Mononuclear cell (primary cell): ENCODE data around the gene RAB6A. TPM values are rescaled to one million over a fixed set of nuclear protein-coding genes. Genes with fewer than 3 reads are reported as not detected.
"Not testable (repeated sequence)": the region's sequence is repeated elsewhere in the genome, so short reads cannot be mapped to it uniquely, and the experiment has no call there.

Experiments used
- H3K27me3 ChIP-seq: 2 replicates; pipeline ENCODE4 v1.6.0; 2011; ENCODE audit warnings: low read length, control low read depth; ENCODE audit not compliant: insufficient read depth
- H3K4me1 ChIP-seq: 2 replicates; pipeline ENCODE4 v1.5.1; 2011; ENCODE audit warnings: mild to moderate bottlenecking, low read length, control low read depth; ENCODE audit not compliant: insufficient read depth
- H3K4me3 ChIP-seq: 2 replicates; pipeline ENCODE4 v1.5.1; 2011; ENCODE audit warnings: mild to moderate bottlenecking, low read length, moderate library complexity
- H3K9me3 ChIP-seq: 2 replicates; pipeline ENCODE4 v1.5.1; 2011; ENCODE audit warnings: low read depth, mild to moderate bottlenecking, control low read depth, low read length
- total RNA-seq: library from RNA; depleted of rRNA; stranded (reverse); fragments of >200 nt; gene quantifications from one replicate; pipeline ENCODE4 v1.2.3, GENCODE V29; 2012

Gene RAB6A
- total RNA-seq, 1 donor = 85.2 TPM

DNA sequence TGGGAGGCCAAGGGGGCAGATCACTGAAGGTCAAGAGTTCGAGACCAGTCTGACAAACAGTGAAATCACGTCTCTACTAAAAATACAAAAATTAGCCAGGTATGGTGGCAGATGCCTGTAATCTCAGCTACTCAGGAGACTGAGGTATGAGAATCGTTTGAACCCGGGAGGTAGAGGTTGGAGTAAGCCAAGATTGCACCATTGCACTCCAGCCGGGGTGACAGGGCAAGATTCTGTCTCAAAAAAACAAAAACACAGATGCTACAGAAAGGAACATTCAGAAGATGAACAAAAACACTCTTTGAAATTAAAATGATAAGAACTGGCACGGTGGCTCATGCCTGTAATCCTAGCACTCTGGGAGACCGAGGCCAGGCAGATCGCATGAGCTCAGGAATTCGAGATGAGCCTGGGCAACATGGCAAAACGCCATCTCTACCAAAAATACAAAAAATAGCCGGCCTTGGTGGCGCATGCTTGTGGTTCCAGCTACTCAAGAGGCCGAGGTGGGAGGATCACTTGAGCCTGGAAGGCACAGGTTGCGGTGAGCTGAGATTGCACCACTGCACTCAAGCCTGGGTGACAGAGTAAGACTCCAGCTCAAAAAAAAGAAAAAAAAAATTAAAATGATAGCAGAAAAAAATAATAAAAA lies 8.5 kb downstream of the RAB6A start:
- H3K4me3 ChIP-seq = no peak overlapping the region
- peaks cover 29% of the 10 kb centered on the region for H3K4me1 ChIP-seq
- H3K9me3 ChIP-seq = no peaks in the 10 kb centered on the region
- no peaks in the 10 kb centered on the region for H3K27me3 ChIP-seq

DNA sequence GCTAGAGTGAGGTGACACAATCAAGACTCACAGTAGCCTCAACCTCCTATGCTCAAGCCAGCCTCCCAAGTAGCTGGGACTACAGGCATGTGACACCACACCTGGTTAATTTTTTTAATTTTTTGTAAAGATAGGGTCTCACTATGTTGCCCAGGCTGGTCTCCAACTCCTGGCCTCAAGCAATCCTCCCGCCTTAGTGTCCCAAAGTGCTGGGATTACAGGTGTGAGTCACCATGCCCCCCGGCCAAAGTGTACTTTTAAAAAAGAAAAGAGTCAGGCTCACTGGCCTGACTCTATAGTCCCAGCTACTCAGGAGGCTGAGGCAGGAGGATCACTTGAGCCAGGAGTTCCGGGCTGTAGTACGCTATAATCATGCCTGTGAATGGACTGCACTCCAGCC lies 10.0 kb downstream of the RAB6A start:
- not testable (repeated sequence) for H3K9me3 ChIP-seq, H3K27me3 ChIP-seq, H3K4me3 ChIP-seq
- peaks cover 29% of the 10 kb centered on the region for H3K4me1 ChIP-seq

DNA sequence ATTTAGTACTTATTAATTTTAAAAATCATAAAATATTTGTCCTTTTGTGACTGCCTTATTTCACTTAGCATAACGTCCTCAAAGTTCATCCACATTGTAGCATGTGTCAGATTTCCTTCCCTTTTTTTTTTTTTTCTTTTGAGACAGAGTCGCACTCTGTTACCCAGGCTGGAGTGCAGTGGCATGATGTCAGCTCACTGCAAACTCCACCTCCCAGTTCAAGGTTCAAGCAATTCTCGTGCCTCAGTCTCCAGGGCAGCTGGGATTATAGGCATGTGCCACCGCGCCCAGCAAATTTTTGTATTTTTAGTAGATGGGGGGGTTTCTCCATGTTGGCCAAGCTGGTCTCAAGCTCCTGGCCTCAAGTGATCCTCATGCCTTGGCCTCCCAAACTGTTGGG lies 10.6 kb downstream of the RAB6A start:
- H3K4me1 ChIP-seq = peaks cover 29% of the 10 kb centered on the region
- no peaks in the 10 kb centered on the region for H3K27me3 ChIP-seq
- no peak overlapping the region for H3K4me3 ChIP-seq
- no peaks in the 10 kb centered on the region for H3K9me3 ChIP-seq

DNA sequence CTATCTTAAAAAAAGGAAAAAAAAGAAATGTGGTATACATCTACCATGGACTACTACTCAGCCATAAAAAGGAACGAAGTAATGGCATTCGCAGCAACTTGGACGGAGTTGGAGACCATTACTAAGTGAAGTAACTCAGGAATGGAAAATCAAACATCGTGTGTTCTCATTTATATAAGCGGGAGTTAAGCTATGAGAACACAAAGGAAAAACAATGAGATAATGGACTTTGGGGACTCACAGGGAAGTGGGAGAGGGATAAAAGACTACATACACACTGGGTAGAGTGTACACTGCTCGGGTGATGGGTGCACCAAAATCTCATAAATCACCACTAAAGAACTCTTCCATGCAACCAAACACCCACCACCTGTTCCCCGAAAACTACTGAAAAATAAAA lies 11.8 kb downstream of the RAB6A start:
- H3K9me3 ChIP-seq = no peaks in the 10 kb centered on the region
- no peak overlapping the region for H3K4me3 ChIP-seq
- H3K27me3 ChIP-seq = no peaks in the 10 kb centered on the region
- peaks cover 29% of the 10 kb centered on the region for H3K4me1 ChIP-seq

DNA sequence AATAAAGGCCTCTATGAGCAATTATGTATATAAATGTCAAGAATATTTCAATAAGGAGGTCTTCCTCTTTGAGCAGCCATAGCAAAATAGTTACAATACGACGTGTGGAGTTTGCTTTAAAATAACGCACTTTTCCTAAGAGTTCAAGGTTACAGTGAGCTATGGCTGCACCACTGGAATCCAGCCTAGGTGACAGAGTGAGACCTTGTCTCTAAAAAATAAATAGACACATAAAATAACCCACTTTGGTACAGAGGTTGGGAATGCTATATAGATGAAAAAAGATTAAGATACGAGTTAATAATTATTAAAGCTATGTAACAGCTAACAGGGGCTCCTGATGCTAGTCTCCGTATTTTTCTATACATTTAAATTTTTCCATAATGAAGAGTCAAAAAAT lies 12.6 kb downstream of the RAB6A start:
- H3K4me1 ChIP-seq = peaks cover 29% of the 10 kb centered on the region
- H3K9me3 ChIP-seq = no peaks in the 10 kb centered on the region
- no peaks in the 10 kb centered on the region for H3K27me3 ChIP-seq
- no peak overlapping the region for H3K4me3 ChIP-seq

DNA sequence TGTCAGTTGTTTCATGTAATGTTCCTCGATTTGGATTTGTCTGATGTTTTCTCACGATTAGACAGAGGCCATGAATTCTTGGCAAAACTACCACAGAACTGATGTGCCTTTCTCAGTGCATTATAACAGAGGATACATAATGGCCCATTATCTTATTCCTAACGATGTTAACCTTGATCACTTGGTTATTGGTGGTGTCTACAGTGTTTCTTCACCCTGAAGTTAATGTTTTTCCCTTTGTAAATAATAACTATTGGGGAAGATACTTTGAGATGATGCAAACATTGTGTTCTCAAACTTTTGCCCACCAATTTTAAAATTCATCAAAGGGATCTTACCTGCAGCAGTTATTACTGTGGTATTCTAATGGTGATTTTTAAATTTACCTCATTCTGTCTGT lies 13.1 kb downstream of the RAB6A start:
- no peaks in the 10 kb centered on the region for H3K27me3 ChIP-seq
- no peaks in the 10 kb centered on the region for H3K9me3 ChIP-seq
- peaks cover 26% of the 10 kb centered on the region for H3K4me1 ChIP-seq
- no peak overlapping the region for H3K4me3 ChIP-seq

DNA sequence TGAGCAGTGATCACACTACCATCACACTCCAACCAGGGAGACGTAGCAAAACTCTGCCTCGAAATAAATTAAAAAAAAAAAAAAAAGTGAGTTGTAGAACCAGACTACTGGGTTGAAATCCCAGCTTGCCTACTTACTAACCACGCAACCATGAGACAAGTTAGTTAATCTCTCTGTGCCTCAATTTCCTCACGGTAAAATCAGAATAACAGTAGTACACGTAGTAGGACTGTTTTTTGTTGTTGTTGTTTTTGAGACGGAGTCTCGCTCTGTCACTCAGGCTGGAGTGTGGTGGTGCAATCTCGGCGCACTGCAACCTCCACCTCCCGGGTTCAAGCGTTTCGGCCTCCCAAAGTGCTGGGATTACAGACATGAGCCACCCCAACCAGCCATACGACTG lies 14.2 kb downstream of the RAB6A start:
- no peak overlapping the region for H3K4me3 ChIP-seq
- H3K27me3 ChIP-seq = no peaks in the 10 kb centered on the region
- no peaks in the 10 kb centered on the region for H3K9me3 ChIP-seq
- H3K4me1 ChIP-seq = peaks cover 17% of the 10 kb centered on the region

DNA sequence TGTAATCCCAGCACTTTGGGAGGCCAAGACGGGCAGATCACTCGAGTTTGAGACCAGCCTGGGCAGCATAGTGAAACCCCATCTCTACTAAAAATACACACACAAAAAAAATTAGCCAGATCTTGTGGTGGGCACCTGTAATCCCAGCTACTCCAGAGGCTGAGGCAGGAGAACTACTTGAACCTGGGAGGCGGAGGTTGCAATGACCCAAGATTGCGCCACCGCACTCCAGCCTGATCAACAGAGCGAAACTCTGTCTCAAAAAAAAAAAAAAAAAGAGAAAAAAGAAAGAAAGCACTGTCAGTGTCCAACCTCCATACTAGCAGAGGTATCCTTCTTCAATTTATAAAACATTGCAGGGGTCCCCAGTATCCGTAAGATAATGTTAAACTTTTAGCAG lies 17.8 kb downstream of the RAB6A start:
- Histone ChIP-seq H3K4me3 (no peak overlapping the region), H3K4me1 (no peaks in the 10 kb centered on the region), H3K27me3 (no peaks in the 10 kb centered on the region), H3K9me3 (no peaks in the 10 kb centered on the region)

DNA sequence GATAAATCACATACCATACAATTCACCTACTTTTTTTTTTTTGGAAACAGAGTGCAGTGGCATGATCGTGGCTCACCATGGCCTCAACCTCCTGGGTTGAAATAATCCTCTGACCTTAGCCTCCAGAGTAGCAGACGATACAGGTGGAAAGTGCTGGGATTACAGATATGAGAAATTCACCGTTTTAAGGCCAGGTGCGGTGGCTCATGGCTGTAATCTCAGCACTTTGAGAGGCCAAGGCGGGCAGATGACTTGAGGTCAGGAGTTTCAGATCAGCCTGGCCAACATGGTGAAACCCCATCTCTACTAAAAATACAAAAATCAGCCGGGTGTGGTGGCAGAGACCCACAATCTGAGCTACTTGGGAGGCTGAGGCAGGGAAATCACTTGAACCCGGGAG lies 24.9 kb downstream of the RAB6A start:
- not testable (repeated sequence) for H3K27me3 ChIP-seq, H3K4me1 ChIP-seq, H3K9me3 ChIP-seq, H3K4me3 ChIP-seq

DNA sequence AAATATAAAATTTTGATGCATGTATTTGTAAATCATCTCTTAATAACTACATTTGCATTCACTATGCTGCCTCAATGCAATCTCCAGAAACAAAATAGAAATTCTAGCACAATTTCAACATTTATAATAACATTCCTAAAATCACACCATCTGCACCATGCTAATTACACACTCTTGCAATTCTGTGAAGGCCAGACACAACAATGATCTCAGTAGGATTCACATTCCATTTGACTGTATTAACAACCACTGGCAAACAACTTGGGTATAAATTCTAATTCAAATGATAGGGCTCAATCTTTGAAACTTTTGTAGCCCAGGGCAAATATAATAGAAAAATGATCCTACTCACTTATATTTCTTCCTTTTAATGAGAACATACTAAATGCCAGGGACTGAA lies 25.9 kb downstream of the RAB6A start:
- Histone ChIP-seq H3K27me3 (no peaks in the 10 kb centered on the region), H3K4me3 (no peak overlapping the region), H3K9me3 (no peaks in the 10 kb centered on the region), H3K4me1 (no peaks in the 10 kb centered on the region)

DNA sequence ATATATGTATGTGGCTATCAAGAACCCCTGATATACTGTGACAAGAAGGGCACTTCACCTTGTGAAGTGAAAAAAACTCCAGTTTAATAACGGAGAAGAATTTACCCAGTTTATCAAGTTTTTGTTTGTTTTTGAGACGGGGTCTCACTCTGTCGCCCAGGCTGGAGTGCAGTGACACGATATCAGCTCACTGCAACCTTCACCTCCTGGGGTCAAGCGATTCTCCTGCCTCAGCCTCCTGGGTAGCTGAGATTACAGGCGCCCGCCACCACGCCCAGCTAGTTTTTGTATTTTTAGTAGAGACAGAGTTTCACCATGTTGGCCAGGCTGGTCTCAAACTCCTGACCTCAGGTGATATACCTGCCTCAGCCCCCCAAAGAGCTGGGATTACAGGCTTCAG lies 26.9 kb downstream of the RAB6A start:
- not testable (repeated sequence) for H3K4me3 ChIP-seq, H3K27me3 ChIP-seq, H3K4me1 ChIP-seq, H3K9me3 ChIP-seq

DNA sequence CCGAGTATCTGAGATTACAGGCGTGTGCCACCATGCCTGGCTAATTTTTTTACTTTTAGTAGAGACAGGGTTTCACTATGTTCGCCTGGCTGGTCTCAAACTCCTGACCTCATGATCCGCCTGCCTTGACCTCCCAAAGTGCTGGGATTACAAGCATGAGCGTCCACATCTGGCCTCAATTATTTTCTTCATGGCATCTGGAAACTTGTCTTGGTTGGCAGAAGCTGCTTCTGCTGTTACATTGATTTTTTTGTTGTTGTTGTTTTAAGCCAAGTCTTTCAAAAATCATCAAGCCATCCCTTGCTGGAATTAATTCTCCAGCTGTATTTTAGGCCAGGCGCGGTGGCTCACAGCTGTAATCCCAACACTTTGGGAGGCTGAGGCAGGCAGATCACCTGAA lies 27.9 kb downstream of the RAB6A start:
- not testable (repeated sequence) for H3K4me1 ChIP-seq, H3K27me3 ChIP-seq, H3K4me3 ChIP-seq, H3K9me3 ChIP-seq

DNA sequence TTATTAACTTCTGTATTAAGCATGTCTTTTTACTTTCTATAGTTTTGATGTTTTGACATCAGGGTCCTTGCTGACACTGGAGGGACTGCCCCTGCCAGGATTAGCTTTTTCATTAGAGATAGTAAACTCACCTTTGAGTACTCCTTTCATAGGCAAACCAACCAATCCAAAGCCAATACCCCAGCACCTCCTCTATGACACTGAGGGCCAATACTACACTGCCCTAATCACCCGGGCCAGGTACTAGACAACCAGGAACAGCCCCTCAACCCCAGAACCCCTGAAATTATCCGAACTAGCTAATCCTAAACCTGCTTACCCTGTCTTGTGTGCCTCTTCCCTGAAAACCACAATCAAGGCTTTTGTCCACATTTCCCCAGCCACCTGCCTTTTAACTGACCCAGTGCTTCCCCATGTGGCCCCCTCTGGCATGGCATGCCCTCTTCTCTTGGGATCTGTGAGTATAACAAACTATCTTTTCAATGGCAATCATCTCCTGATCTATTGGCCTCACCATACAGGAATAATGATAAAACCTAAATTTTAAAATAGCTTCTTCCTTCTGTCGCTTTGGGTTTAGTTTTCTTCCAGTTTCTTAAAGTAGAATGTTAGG lies 31.2 kb downstream of the RAB6A start:
- Histone ChIP-seq H3K9me3 (no peaks in the 10 kb centered on the region), H3K4me3 (no peak overlapping the region), H3K4me1 (no peaks in the 10 kb centered on the region), H3K27me3 (no peaks in the 10 kb centered on the region)

DNA sequence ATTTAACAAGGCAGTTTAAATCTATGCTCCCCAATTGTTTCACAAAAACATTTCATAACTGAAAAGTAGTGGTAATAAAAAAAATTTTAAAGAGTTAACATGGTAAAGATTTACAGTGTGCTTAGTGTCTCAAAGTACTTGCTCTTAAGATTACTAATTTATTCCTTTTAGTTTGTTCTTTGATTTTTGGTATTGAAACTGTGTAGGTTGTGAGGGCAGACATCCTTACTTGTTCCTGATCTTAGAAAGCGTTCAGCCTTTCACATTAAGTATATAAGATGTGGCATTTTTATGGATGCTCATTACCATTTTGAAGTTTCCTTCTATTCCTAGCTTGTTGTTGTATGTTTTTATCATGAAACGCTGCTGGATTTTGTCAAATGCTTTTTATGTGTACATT lies 32.9 kb downstream of the RAB6A start:
- no peaks in the 10 kb centered on the region for H3K9me3 ChIP-seq
- H3K27me3 ChIP-seq = no peaks in the 10 kb centered on the region
- no peaks in the 10 kb centered on the region for H3K4me1 ChIP-seq
- no peak overlapping the region for H3K4me3 ChIP-seq

DNA sequence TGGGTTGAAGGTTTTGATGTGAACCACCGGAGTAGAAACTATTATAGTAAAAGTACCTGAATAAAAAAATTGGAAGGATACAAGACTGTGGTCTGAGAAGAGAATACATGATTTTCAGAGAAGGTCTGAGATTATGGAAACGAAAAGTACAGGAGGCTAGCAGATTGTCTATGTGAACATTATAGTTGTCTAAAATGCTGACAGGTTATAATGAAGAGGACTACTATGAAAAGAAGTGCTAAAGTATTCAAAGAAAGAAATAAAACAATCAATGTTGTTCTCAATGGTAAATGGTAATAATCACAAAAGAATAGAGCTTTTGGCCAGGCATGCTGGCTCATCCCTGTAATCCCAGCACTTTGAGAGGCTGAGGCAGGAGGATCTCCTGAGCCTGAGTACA lies 34.0 kb downstream of the RAB6A start:
- H3K4me1 ChIP-seq = no peaks in the 10 kb centered on the region
- H3K4me3 ChIP-seq = no peak overlapping the region
- H3K27me3 ChIP-seq = no peaks in the 10 kb centered on the region
- no peaks in the 10 kb centered on the region for H3K9me3 ChIP-seq

DNA sequence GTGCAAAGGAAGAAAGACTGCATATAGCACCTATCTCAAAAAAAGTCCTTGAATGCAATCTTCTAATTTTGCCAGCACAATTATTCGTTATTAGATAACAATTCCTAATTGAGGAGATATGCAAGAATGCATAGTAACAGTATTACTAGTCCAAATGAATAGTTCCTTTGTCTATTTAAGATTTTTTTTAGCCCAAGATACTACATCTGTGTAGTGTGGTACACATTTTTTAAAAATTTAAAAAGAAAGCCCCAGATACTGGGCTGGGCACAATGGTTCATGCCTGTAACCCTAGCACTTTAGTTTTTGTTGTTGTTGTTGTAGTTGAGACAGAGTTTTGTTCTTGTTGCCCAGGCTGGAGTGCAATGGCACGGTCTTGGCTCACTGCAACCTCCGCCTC lies 43.7 kb downstream of the RAB6A start:
- H3K9me3 ChIP-seq = no peaks in the 10 kb centered on the region
- H3K4me1 ChIP-seq = peaks cover 4% of the 10 kb centered on the region
- no peaks in the 10 kb centered on the region for H3K27me3 ChIP-seq
- no peak overlapping the region for H3K4me3 ChIP-seq
